ENCODE measurements around the gene EPB41L3. TPM values are rescaled to one million over a fixed set of nuclear protein-coding genes. Genes with fewer than 3 reads are reported as not detected.
A peak's percentile ranks its signal among the peaks of the same experiment; 100 is the strongest.

EPB41L3 gene
- total RNA-seq, 1 donor from 2014 or later: 16.8 TPM

DNA sequence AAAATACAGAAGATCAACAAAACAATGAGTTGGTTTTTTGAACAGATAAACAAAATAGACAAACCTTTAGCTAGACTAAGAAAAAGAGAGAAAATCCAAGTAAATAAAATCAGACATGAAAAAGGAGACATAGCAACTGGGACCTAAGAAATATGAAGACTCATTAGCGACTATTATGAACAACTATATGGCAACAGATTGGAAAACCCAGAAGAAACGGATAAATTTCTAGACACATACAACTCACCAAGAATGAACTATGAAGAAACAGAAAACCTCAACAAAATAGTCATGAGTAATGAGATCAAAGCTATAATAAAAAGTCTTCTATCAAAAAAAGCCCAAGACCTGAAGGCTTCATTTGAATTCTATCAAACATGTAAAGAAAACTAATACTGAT lies 59.3 kb downstream of the EPB41L3 start:
- Mint-ChIP-seq H3K9me3 (ENCODE audit: unreplicated experiment) (no peaks in the 10 kb centered on the region), H3K4me1 (ENCODE audit: unreplicated experiment) (no peaks in the 10 kb centered on the region), H3K27ac (ENCODE audit: unreplicated experiment) (no peak overlapping the region), H3K36me3 (ENCODE audit: low read depth, unreplicated experiment) (no peaks in the 10 kb centered on the region), H3K27me3 (ENCODE audit: unreplicated experiment) (peaks cover 1% of the 10 kb centered on the region), H3K4me3 (ENCODE audit: unreplicated experiment) (no peak overlapping the region)
- TF ChIP-seq, protein P1, sequence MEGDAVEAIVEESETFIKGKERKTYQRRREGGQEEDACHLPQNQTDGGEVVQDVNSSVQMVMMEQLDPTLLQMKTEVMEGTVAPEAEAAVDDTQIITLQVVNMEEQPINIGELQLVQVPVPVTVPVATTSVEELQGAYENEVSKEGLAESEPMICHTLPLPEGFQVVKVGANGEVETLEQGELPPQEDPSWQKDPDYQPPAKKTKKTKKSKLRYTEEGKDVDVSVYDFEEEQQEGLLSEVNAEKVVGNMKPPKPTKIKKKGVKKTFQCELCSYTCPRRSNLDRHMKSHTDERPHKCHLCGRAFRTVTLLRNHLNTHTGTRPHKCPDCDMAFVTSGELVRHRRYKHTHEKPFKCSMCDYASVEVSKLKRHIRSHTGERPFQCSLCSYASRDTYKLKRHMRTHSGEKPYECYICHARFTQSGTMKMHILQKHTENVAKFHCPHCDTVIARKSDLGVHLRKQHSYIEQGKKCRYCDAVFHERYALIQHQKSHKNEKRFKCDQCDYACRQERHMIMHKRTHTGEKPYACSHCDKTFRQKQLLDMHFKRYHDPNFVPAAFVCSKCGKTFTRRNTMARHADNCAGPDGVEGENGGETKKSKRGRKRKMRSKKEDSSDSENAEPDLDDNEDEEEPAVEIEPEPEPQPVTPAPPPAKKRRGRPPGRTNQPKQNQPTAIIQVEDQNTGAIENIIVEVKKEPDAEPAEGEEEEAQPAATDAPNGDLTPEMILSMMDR (IDR thresholded peaks at IDR 0.05; ENCODE audit: unreplicated experiment): no peak
- no peak for DNase-seq (ENCODE audit: low spot score)

DNA sequence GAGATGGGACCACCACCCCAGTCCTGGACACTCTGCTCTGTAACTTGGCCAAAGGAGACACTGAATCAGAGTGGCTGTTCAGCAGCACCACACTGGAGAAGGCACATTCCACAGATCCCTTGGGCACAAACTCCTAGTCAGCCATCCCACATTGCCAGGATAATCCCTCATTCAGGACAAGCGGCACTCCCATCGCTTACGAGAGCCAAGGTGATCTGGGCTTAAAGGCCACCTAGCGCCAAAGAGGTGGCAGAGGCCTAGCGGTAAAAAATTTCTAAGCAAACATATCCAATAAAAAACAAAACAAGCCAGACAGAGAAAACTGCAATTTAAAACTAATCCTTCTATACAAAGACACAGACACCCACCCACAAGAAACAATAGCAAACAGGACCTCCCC lies 62.2 kb downstream of the EPB41L3 start:
- H3K4me1 Mint-ChIP-seq (ENCODE audit: unreplicated experiment): no peaks in the 10 kb centered on the region
- H3K9me3 Mint-ChIP-seq (ENCODE audit: unreplicated experiment): no peaks in the 10 kb centered on the region
- no peaks in the 10 kb centered on the region for H3K36me3 Mint-ChIP-seq (ENCODE audit: low read depth, unreplicated experiment)
- TF ChIP-seq, protein P1 (IDR thresholded peaks at IDR 0.05; ENCODE audit: unreplicated experiment): no peak
- H3K4me3 Mint-ChIP-seq (ENCODE audit: unreplicated experiment): no peak overlapping the region
- DNase-seq (ENCODE audit: low spot score): no peak
- H3K27ac Mint-ChIP-seq (ENCODE audit: unreplicated experiment): no peak overlapping the region
- peaks cover 1% of the 10 kb centered on the region for H3K27me3 Mint-ChIP-seq (ENCODE audit: unreplicated experiment)

GRCh38 chr18:5478261-5478660 lies 65.5 kb downstream of the EPB41L3 start:
- Mint-ChIP-seq H3K9me3 (ENCODE audit: unreplicated experiment) (no peaks in the 10 kb centered on the region), H3K36me3 (ENCODE audit: low read depth, unreplicated experiment) (no peaks in the 10 kb centered on the region), H3K27me3 (ENCODE audit: unreplicated experiment) (peaks cover 1% of the 10 kb centered on the region), H3K4me1 (ENCODE audit: unreplicated experiment) (peaks cover 5% of the 10 kb centered on the region), H3K27ac (ENCODE audit: unreplicated experiment) (no peak overlapping the region), H3K4me3 (ENCODE audit: unreplicated experiment) (no peak overlapping the region)
- TF ChIP-seq, protein P1 (IDR thresholded peaks at IDR 0.05; ENCODE audit: unreplicated experiment): no peak
- DNase-seq (ENCODE audit: low spot score): no peak

DNA sequence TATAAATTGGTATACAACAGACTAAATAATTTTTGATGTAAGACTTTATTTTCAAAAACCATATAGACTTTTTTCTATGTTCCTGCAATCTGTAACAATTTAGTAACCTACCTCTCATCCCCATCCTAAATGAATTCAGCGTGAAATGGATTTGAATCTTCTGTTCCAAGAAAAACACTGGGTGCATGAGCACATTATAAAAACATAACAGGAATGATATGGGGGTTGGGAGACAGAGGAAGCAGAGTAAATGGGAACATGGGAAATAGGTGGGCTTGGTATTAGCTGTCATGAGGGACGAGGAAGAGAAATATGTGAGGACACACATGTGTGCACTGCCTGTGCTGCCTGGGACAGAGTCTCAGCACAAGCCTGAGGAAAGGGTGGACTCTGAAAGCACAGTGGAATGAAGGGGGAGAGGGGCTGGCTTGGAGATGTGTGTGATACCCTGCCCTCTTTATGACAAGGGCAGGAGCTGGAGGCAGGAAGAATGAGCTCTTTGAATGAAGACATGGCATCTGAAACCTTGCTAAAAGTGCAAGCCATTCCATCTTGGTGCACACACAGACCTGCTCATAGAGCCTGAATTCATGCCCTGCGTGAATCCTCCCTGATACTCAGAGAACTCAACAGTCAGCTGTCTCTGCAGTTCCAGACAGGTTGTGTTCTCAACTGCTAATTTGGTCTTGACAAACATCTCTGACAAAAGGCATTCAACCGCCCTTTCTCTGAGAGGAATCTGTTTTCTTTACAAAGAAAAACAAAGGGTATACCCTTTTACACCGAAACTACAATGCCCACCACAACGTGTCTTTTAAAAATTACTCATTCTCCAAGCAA lies 66.6 kb downstream of the EPB41L3 start:
- no peaks in the 10 kb centered on the region for H3K36me3 Mint-ChIP-seq (ENCODE audit: low read depth, unreplicated experiment)
- H3K4me3 Mint-ChIP-seq (ENCODE audit: unreplicated experiment): no peak overlapping the region
- H3K9me3 Mint-ChIP-seq (ENCODE audit: unreplicated experiment): no peaks in the 10 kb centered on the region
- peak overlapping the region; percentile 20 for H3K27ac Mint-ChIP-seq (ENCODE audit: unreplicated experiment)
- H3K4me1 Mint-ChIP-seq (ENCODE audit: unreplicated experiment): peaks cover 5% of the 10 kb centered on the region
- no peaks in the 10 kb centered on the region for H3K27me3 Mint-ChIP-seq (ENCODE audit: unreplicated experiment)
- DNase-seq (ENCODE audit: low spot score): no peak
- TF ChIP-seq, protein P1 (IDR thresholded peaks at IDR 0.05; ENCODE audit: unreplicated experiment): no peak

DNA sequence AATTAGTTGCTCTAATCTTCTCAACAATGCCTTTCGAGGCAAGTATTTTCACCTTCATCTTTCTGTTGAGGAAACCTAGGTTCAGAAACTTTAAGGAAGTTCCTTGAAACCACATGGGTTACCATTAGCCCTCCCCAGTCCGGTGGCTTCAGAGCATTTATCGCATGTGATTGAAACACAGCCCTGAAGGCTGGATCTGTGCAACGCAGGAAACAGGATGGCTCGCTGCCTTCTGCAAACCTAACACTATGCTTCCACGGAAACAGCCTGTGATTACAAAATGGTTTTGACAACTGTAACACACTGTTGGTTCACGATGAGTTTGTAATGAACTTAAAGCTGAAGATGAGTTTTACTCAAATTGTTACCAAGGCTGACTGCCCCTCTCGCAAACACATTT lies 68.5 kb downstream of the EPB41L3 start:
- no peaks in the 10 kb centered on the region for H3K36me3 Mint-ChIP-seq (ENCODE audit: low read depth, unreplicated experiment)
- TF ChIP-seq, protein P1 (IDR thresholded peaks at IDR 0.05; ENCODE audit: unreplicated experiment): no peak
- H3K4me3 Mint-ChIP-seq (ENCODE audit: unreplicated experiment): no peak overlapping the region
- DNase-seq (ENCODE audit: low spot score): no peak
- no peaks in the 10 kb centered on the region for H3K9me3 Mint-ChIP-seq (ENCODE audit: unreplicated experiment)
- peaks cover 5% of the 10 kb centered on the region for H3K4me1 Mint-ChIP-seq (ENCODE audit: unreplicated experiment)
- H3K27ac Mint-ChIP-seq (ENCODE audit: unreplicated experiment): no peak overlapping the region
- no peaks in the 10 kb centered on the region for H3K27me3 Mint-ChIP-seq (ENCODE audit: unreplicated experiment)
